ENCODE data around the gene DLAT. TPM values are rescaled to one million over a fixed set of nuclear protein-coding genes. Genes with fewer than 3 reads are reported as not detected.

The DLAT gene
- total RNA-seq, 1 donor from 2014 or later, result 19.4 TPM

DNA sequence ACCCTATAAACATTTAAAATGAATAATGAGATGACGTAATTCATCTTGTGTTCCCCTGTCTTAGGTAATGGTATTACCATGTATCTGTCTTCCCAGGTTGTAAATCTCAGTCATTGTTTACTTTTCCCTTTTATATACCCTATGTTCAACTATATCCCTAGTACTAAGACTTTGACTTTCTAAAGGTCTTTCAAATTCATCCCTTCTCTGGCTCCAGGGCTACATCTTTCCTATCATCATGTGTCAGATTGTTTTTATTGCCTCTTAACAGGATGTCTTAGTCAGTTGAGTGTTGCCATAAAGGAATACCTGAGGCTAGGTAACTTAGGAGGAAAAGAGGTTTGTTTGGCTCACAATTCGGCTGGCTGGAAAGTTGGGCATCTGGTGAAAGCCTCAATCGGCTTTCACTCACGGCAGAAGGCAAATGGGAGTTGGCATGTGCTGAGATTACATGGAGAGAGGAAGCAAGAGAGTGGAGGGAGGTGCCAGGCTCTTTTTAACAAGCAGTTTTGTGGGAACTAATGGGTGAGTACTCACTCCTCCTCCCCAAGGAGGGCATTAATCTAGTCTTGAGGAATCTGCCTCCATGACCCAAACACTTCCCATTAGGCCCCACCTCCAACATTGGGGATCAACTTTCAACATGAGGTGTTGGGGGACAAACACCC is 11.6 kb upstream of the DLAT start:
- Histone ChIP-seq H3K4me1 (peaks cover 8% of the 10 kb centered on the region), H3K9me3 (no peaks in the 10 kb centered on the region), H3K27ac (peak overlapping the region; percentile 22), H3K36me3 (peaks cover 0 to 1% of the 10 kb centered on the region in 2 donors), H3K27me3 (no peaks in the 10 kb centered on the region), H3K4me3 (no peak overlapping the region)
- intact Hi-C loops (cut with DNase I), result no loop called here
- TF ChIP-seq POLR2AphosphoS5 (IDR thresholded peaks at IDR 0.05; ENCODE audit: insufficient read depth in 1 of 2, low read depth in 1 of 2), result peak in 1 of 2 donors; percentile 30
- TF ChIP-seq, protein P1, sequence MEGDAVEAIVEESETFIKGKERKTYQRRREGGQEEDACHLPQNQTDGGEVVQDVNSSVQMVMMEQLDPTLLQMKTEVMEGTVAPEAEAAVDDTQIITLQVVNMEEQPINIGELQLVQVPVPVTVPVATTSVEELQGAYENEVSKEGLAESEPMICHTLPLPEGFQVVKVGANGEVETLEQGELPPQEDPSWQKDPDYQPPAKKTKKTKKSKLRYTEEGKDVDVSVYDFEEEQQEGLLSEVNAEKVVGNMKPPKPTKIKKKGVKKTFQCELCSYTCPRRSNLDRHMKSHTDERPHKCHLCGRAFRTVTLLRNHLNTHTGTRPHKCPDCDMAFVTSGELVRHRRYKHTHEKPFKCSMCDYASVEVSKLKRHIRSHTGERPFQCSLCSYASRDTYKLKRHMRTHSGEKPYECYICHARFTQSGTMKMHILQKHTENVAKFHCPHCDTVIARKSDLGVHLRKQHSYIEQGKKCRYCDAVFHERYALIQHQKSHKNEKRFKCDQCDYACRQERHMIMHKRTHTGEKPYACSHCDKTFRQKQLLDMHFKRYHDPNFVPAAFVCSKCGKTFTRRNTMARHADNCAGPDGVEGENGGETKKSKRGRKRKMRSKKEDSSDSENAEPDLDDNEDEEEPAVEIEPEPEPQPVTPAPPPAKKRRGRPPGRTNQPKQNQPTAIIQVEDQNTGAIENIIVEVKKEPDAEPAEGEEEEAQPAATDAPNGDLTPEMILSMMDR (IDR thresholded peaks at IDR 0.05), result no peak
- DNase-seq (ENCODE audit: extremely low spot score in 2 of 2), result no peak

DNA sequence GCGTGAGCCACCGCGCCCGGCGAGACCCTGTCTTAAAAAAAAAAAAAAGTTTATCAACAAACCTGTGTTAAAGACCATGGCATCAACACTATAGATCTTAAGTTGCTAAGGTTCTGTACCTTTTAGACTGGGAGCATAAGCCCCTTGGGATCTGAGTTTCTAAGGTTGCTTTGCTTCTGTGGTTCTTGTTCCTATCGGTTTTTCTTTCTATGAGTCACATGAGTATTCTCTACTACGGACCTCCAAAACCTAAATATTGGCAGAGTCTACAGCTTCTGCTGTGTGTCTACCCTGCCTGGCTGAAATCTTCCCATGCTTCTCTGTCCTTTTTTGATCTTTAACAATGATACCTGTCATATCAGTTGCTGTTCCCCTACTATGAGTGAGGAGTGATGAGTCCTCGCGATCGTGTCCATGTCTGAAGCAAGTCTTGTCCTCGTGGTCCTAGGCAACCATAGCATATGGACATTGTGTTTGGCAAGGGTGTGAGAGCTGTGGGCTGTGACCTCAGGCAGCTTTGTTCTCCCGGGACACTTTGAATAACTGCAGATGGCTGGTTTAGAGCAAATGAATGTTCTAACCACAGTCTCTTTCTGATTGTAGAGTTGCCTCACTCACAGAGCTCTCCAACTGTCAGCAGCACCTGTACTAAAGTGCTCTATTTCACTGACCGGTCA is 9.0 kb upstream of the DLAT start:
- peaks cover 8% of the 10 kb centered on the region for H3K4me1 ChIP-seq
- intact Hi-C loops (cut with DNase I), result no loop called here
- H3K27ac ChIP-seq, result no peak overlapping the region
- H3K36me3 ChIP-seq, result peaks cover 0 to 21% of the 10 kb centered on the region in 2 donors
- H3K9me3 ChIP-seq, result no peaks in the 10 kb centered on the region
- no peaks in the 10 kb centered on the region for H3K27me3 ChIP-seq
- DNase-seq (ENCODE audit: extremely low spot score in 2 of 2), result no peak
- TF ChIP-seq POLR2AphosphoS5 (IDR thresholded peaks at IDR 0.05; ENCODE audit: insufficient read depth in 1 of 2, low read depth in 1 of 2) (no peak), POLR2A (IDR thresholded peaks at IDR 0.05) (no peak)
- TF ChIP-seq, protein P1 (IDR thresholded peaks at IDR 0.05), result no peak
- no peak overlapping the region for H3K4me3 ChIP-seq

DNA sequence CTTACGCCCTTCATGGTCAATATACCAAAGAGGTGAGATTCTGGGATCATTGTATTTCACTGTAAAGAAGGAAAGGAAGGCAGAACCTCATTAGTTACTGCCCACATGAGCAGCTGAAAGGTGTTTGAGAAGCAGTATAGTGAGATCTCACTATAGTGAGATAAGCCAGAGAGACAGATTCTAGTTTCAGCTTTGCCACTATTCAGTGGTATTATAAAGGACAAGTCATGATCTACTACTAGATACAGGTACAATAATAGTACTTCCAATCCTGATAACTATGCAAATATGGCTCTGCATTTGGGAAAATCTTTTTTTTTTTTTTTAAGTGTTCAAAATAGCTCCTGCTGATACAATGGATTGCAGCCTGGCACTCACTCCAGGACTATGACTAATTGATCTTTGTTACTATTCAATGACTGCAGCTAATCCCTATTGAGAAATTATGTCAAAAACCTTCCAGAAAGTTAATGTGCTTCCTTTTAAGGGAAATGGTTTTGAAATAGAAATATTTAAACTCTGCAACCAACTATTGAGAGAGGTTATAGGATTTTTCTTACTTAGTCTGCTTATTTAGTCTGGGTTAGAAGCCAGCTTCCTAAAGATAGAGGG is 8.3 kb upstream of the DLAT start:
- TF ChIP-seq POLR2AphosphoS5 (IDR thresholded peaks at IDR 0.05; ENCODE audit: insufficient read depth in 1 of 2, low read depth in 1 of 2) (no peak), POLR2A (IDR thresholded peaks at IDR 0.05) (no peak)
- TF ChIP-seq, protein P1 (IDR thresholded peaks at IDR 0.05), result no peak
- Histone ChIP-seq H3K9me3 (no peaks in the 10 kb centered on the region), H3K27ac (no peak overlapping the region), H3K4me3 (no peak overlapping the region), H3K27me3 (no peaks in the 10 kb centered on the region), H3K36me3 (peaks cover 0 to 23% of the 10 kb centered on the region in 2 donors), H3K4me1 (peaks cover 8% of the 10 kb centered on the region)
- no peak for DNase-seq (ENCODE audit: extremely low spot score in 2 of 2)
- intact Hi-C loops (cut with DNase I), result no loop called here

DNA sequence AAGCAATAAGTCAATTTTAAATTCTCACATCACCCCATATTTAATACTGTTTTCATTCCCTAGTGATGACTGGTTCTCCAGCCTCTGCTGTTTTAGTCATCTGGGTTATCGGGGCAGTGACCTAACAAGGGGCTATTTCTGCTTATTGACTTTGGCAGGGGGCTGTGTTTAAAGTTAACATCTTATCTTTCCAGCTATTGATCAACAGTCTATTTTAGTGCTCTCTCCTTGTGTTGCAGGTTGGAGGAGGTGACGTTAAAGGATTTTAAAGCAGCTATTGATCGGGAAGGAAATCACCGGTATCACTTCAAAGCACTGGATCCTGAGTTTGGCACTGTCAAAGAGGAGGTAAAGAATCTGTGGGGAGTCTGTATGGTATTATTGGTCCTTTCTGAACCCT is 7.7 kb upstream of the DLAT start:
- intact Hi-C loops (cut with DNase I), result no loop called here
- TF ChIP-seq, protein P1 (IDR thresholded peaks at IDR 0.05), result no peak
- TF ChIP-seq POLR2AphosphoS5 (IDR thresholded peaks at IDR 0.05; ENCODE audit: insufficient read depth in 1 of 2, low read depth in 1 of 2) (no peak), POLR2A (IDR thresholded peaks at IDR 0.05) (no peak)
- Histone ChIP-seq H3K27ac (no peak overlapping the region), H3K27me3 (no peaks in the 10 kb centered on the region), H3K4me1 (peaks cover 8% of the 10 kb centered on the region), H3K4me3 (no peak overlapping the region), H3K36me3 (peaks cover 0 to 23% of the 10 kb centered on the region in 2 donors), H3K9me3 (no peaks in the 10 kb centered on the region)
- no peak for DNase-seq (ENCODE audit: extremely low spot score in 2 of 2)

Data from vagina (tissue), 2 donors.